Measurements from ENCODE around the gene ZMIZ2. TPM values are rescaled to one million over a fixed set of nuclear protein-coding genes. Genes with fewer than 3 reads are reported as not detected.
"Not testable (repeated sequence)": the region's sequence is repeated elsewhere in the genome, so short reads cannot be mapped to it uniquely, and the experiment has no call there.

The ZMIZ2 gene
- total RNA-seq, 1 donor from 2014 or later, result 62.2 TPM

- intact Hi-C loops (cut with DNase I), result no loop called here
- ATAC-seq (no peak), DNase-seq (ENCODE audit: missing footprints) (no peak)
These were observed 45.3 kb downstream of the ZMIZ2 start for GRCh38 chr7:44793919-44794318.

GRCh38 chr7:44794331-44794730, 45.7 kb downstream of the ZMIZ2 start:
- ATAC-seq (no peak), DNase-seq (ENCODE audit: missing footprints) (no peak)
- intact Hi-C loops (cut with DNase I), result no loop called here

GRCh38 chr7:44796034-44796503, 47.4 kb downstream of the ZMIZ2 start:
- ATAC-seq (peak; percentile 14), DNase-seq (ENCODE audit: missing footprints) (no peak)
- intact Hi-C loops (cut with DNase I), result loop anchor here (1.0 to 2.0 kb wide), 4 partner anchors 27 to 190 kb away; partner anchors contain the start of genes OGDH and ZMIZ2

DNA sequence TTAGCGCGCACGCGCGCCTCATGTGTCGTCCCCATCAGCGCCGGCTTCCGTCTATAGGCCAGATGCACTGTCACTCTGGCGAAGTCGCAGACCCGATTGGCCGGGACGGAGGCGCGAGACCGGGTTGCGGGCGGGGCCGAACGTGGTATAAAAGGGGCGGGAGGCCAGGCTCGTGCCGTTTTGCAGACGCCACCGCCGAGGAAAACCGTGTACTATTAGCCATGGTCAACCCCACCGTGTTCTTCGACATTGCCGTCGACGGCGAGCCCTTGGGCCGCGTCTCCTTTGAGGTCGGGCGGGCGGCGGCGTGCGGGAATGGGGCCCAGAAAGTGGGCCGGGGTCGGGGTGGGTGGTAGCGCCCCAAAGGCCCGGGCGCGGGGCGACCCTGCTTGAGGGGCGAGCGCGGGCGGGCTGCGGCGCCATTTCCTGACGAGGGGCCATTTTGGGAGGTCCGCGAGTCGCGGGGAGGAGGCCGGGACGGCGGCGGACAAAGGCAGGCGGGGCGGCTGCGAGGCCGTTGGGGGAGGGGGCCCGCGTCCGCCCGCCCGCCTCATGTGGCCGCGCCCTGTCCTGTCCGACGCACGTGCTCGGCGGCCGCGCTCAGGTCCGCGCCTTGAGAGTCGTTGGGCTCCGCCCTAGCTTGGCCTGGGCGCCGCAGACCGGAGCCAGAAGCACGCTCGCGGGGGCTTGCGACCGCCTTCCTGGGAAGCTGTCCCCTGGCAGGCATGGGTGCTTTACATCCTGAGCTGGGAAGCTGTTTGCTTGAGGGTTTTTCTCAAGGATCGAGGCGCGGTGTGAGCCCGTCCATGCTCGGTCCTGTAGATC, 48.1 kb downstream of the ZMIZ2 start, which contains the start of gene PPIA:
Gene PPIA, plus strand, starts transcription at position 178 of the 825 bp plus-strand sequence. Its CDS starts 44 bp downstream, at position 222.
- intact Hi-C loops (cut with DNase I), result loop anchor here (1.0 to 2.0 kb wide), 5 partner anchors 28 to 214 kb away; partner anchors contain the start of genes OGDH, TMED4 and ZMIZ2
- ATAC-seq, result peak; percentile 96
- DNase-seq (ENCODE audit: missing footprints), result peak; percentile 99

GRCh38 chr7:44797329-44798258, 48.9 kb downstream of the ZMIZ2 start:
- peak; percentile 94 for DNase-seq (ENCODE audit: missing footprints)
- intact Hi-C loops (cut with DNase I), result loop anchor here (1.0 to 2.0 kb wide), 4 partner anchors 29 to 215 kb away; partner anchors contain the start of genes TMED4 and ZMIZ2

DNA sequence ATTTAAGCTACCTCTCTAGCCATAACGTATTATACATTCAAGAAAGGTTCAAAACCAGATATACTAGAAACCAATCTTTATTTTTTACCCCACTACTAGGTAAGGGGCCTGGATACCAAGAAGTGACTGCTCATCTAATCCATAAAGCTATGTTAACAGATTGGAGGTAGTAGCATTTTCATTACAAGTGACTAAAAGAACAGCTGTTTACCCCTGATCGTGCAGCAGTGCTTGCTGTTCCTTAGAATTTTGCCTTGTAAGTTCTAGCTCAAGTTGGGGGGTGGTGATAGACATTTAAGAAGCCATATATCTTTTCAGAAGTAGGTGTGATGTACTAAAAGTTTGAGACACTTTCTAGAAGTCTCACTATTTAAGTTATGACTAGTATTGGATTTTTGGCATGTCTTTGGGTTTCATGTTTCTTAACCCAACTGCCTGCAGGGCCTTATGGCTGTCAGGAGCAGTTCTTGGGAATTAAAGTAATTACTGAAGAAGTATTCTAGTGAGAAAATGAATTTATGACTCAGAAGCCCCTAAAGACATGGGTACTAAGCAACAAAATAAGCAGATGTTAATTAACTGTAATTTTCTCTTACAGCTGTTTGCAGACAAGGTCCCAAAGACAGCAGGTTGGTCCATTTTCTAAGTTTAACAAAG, 50.1 kb downstream of the ZMIZ2 start:
- ATAC-seq (no peak), DNase-seq (ENCODE audit: missing footprints) (no peak)
- intact Hi-C loops (cut with DNase I), result no loop called here

More at GRCh38 chr7:44797329-44798258, 48.9 kb downstream of the ZMIZ2 start:
- peak; percentile 78 for ATAC-seq

DNA sequence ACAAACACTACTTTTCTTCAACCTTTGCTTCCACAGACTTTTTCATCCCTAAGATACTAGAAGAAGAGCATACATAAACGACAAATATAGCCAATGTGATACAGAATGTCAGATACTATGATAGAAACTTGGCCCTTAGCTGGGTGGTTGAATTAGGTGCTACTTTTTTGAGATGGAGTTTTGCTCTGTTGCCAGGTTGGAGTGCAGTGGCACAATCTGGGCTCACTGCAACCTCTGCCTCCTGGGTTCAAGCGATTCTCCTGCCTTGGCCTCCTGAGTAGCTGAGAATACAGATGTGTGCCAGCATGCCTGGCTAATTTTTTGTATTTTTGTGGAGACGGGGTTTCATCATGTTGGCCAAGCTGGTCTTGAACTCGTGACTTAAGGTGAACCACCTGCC, 51.3 kb downstream of the ZMIZ2 start:
- DNase-seq (ENCODE audit: missing footprints) (no peak), ATAC-seq (no peak)
- intact Hi-C loops (cut with DNase I), result no loop called here

DNA sequence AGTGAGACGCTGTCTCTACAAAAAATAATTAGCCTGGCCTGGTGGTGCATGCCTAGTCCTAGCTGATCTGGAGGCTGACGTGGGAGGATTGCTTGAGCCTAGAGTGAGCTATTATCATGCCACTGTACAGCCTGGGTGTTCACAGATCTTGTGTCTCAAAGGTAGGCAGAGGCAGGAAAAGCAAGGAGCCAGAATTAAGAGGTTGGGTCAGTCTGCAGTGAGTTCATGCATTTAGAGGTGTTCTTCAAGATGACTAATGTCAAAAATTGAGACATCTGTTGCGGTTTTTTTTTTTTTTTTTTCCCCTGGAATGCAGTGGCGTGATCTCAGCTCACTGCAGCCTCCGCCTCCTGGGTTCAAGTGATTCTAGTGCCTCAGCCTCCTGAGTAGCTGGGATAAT, 53.2 kb downstream of the ZMIZ2 start:
- ATAC-seq, result no peak
- no peak for DNase-seq (ENCODE audit: missing footprints)
- intact Hi-C loops (cut with DNase I), result no loop called here

DNA sequence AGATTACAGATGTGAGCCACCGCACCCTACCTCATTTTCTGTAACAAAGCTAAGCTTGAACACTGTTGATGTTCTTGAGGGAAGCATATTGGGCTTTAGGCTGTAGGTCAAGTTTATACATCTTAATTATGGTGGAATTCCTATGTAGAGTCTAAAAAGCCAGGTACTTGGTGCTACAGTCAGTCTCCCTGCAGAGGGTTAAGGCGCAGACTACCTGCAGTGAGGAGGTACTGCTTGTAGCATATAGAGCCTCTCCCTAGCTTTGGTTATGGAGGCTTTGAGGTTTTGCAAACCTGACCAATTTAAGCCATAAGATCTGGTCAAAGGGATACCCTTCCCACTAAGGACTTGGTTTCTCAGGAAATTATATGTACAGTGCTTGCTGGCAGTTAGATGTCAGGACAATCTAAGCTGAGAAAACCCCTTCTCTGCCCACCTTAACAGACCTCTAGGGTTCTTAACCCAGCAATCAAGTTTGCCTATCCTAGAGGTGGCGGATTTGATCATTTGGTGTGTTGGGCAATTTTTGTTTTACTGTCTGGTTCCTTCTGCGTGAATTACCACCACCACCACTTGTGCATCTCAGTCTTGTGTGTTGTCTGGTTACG, 53.9 kb downstream of the ZMIZ2 start:
- intact Hi-C loops (cut with DNase I), result no loop called here
- ATAC-seq (no peak), DNase-seq (ENCODE audit: missing footprints) (no peak)

DNA sequence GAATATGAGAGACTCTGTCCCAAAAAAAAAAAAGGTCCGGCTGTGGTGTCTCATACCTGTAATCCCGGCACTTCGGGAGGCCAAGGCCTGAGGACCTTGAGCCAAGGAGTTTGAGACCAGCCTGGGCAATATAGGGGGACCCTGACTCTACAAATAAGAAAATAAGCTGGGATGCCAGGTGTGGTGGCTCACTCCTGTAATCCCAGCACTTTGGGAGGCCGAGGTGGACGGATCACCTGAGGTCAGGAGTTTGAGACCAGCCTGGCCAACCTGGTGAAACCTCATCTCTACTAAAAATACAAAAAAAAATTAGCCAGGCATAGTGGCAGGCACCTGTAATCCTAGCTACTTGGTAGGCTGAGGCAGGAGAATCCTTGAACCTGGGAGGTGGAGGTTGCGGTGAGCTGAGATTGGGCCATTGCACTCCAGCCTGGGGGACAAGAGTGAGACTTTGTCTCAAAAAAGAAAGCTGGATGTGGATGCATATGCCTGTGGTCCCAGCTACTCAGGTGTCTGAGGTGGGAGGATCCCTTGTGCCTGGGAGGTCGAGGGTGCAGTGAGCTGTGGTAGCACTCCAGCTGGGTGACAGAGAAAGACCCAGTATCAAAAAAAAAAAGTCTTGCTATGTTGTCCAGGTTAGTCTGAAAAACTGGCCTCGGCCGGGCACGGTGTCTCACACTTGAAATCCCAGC, 55.3 kb downstream of the ZMIZ2 start:
- ATAC-seq; DNase-seq (ENCODE audit: missing footprints); intact Hi-C loops (cut with DNase I): not testable (repeated sequence)

DNA sequence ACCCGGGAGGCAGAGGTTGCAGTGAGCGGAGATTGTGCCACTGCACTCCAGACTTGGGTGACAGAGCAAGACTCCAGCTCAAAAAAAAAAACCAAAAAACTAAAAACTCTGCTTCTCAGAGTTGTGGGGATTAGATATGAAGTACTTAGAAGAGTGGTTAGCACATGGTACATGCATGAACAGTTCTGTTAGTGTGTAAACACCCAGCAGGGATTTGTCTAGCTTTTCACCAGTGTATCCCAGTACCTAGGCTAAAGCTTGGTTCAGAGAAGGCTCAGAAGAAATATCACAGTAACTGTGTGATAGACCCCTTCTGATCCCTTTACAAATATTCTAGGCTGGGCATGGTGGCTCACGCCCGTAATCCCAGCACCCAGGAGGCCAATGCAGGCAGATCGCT, 57.3 kb downstream of the ZMIZ2 start:
- DNase-seq (ENCODE audit: missing footprints) (no peak), ATAC-seq (no peak)
- intact Hi-C loops (cut with DNase I), result no loop called here

DNA sequence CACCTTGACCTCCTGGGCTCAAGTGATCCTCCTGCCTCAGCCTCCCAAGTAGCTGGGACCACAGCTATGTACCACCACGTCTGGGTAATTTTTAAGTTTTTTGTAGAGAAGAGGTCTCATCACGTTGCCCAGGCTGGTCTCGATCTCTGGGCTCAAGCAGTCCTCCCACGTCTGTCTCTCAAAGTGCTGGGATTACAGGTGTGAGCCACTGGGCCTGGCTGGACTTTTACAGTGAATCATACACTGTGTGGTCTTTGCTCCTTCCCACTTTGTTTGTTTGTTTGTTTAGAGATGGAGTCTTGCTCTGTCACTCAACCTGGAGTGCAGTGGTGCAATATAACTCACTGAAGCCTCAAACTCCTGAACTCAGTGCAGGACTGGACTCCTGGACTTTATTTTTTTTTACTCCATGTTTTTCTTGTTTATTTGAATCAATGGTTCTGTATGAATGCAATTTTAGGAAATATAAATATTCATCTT, 60.3 kb downstream of the ZMIZ2 start:
- DNase-seq (ENCODE audit: missing footprints) (no peak), ATAC-seq (no peak)
- intact Hi-C loops (cut with DNase I), result no loop called here

DNA sequence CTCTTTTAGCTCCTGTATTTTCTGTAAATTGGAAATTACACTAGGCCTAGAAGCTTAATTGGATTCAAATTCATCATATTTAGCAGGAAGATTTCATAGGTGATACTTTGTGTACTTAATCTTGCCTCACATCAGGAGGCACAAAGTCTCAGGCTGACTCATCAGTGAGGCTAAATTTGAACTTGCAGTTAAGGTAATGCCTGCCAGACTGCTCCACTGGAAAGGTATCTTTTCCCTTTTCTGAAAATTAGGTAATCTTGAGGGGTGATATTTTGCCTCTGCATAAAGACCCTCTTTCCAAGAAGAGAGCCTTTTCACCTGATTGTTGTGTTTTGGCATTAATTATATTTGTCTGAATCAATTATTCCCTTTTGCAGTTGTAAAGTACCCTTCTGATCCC, 62.4 kb downstream of the ZMIZ2 start:
- ATAC-seq (no peak), DNase-seq (ENCODE audit: missing footprints) (no peak)
- intact Hi-C loops (cut with DNase I), result no loop called here

DNA sequence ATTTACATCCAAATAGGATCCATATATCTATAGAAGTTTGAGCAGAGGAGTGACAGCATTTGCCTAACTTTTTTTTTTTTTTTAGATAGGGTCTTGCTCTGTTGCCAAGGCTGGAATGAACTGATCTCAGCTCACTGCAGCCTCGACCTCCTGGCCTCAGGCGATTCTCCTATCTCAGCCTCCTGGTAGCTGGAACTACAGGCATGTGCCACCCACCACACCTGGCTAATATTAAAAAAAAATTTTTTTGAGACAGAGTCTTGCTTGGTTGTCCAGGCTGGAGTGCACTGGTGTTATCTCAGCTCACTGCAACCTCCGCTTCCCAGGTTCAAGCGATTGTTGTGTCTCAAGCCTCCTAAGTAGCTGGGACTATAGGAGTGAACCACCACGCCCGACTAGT, 62.9 kb downstream of the ZMIZ2 start:
- ATAC-seq (no peak), DNase-seq (ENCODE audit: missing footprints) (no peak)
- intact Hi-C loops (cut with DNase I), result no loop called here

DNA sequence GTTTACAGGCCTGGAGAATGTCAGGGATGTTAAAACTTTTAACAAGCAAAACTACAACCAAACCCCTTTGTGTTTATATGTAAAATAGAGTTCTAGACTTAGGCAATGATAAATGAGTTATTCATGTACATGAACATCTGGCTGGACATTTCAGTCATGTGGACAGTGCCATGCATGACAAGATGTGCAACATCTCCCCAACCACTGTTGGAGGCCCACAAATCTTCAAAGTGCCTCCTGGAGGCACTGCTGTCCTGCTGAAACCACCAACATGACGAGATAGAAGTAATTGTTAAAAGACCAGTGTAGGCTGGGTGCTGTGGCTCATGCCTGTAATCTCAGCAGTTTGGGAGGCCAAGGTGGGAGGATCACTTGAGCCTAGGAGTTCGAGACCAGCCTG, 66.3 kb downstream of the ZMIZ2 start:
- intact Hi-C loops (cut with DNase I), result no loop called here

DNA sequence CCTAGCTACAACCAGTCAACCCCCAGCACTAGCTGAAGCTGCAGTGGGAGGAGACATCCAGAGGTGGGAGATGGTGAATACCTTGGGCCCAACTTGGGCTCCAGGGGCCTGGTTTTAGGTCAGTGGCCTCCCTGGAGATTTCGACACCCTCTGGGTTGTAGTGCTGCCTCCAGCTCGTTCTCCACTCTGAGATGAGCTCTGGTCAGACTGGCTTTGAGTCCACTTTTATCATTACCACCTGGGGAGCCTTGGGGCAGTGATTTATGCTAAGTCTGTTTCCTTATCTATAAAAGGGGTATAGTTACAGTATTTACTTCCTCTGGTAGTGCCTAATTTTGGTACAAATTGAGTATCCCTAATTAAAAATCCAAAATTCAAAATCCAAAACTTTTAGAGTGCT, 70.6 kb downstream of the ZMIZ2 start:
- DNase-seq (ENCODE audit: missing footprints) (no peak), ATAC-seq (no peak)
- intact Hi-C loops (cut with DNase I), result no loop called here

More for the DNA sequence above, 66.3 kb downstream of the ZMIZ2 start:
- no peak for ATAC-seq
- no peak for DNase-seq (ENCODE audit: missing footprints)
